Skeletal muscle satellite cell (primary cell): ENCODE results near the gene PPP1R27.
A peak's percentile ranks its signal among the peaks of the same experiment; 100 is the strongest.

Source experiments
- H3K27me3 ChIP-seq: 2 replicates; pipeline ENCODE4 v1.7.0; 2013; ENCODE audit warnings: low read length; ENCODE audit not compliant: control insufficient read depth, insufficient read depth
- H3K36me3 ChIP-seq: 2 replicates; pipeline ENCODE4 v1.7.0; 2013; ENCODE audit warnings: mild to moderate bottlenecking, control low read depth, low read length; ENCODE audit not compliant: insufficient read depth
- H3K4me1 ChIP-seq: 2 replicates; pipeline ENCODE4 v1.7.0; 2013; ENCODE audit warnings: low read length; ENCODE audit not compliant: control insufficient read depth, insufficient read depth
- H3K4me2 ChIP-seq: 2 replicates; pipeline ENCODE4 v1.7.0; 2013; ENCODE audit warnings: mild to moderate bottlenecking, low read length
- H3K4me3 ChIP-seq: 2 replicates; pipeline ENCODE4 v1.7.0; 2013; ENCODE audit warnings: low read length
- H3K9ac ChIP-seq: 2 replicates; pipeline ENCODE4 v1.7.0; 2013; ENCODE audit warnings: mild to moderate bottlenecking, low read depth, low read length, moderate library complexity
- H3K9me3 ChIP-seq: replicated peaks from 2 replicates; pipeline ENCODE4 v1.7.0; 2013; ENCODE audit warnings: mild to moderate bottlenecking, control low read depth, low read length

Gene PPP1R27

DNA sequence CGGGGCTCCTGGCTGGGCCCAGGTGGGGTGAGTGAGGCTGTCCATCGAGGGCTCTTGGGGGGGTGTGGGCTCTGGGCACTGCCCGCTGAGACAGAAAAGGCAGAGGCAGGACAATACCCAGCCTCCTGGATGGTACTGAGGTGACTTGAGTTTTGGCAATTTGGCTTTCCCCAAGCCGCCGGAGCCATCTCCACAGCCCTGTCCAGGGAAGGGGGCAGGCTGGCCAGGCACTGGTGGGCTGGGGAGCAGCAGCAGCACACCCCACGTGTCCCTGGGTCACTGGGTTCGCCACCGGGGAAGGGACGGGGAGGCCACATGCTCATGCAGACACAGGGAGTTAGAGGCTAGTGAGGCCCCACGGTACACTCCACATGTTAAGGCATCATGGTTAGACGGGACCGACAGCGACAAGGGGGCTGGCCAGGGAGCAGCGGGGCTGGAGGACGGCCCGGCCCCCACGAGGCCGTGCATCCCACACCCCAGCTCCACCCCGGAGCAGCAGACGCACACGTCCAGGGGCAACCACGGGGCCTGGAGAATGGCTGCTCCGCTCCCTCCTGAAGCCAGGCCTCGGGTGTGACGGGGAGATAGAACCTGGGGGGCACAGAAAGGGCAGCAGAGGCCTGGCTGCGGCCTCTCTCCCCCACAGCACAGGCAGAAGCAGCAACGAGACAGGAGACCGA, 33.3 kb upstream of the PPP1R27 start:
- Histone ChIP-seq H3K9ac (peak overlapping the region; percentile 53), H3K4me2 (peak overlapping the region; percentile 52), H3K4me3 (peak overlapping the region; percentile 43), H3K36me3 (peaks cover 55% of the 10 kb centered on the region), H3K4me1 (peaks cover 53% of the 10 kb centered on the region), H3K9me3 (no peaks in the 10 kb centered on the region), H3K27me3 (no peaks in the 10 kb centered on the region)

DNA sequence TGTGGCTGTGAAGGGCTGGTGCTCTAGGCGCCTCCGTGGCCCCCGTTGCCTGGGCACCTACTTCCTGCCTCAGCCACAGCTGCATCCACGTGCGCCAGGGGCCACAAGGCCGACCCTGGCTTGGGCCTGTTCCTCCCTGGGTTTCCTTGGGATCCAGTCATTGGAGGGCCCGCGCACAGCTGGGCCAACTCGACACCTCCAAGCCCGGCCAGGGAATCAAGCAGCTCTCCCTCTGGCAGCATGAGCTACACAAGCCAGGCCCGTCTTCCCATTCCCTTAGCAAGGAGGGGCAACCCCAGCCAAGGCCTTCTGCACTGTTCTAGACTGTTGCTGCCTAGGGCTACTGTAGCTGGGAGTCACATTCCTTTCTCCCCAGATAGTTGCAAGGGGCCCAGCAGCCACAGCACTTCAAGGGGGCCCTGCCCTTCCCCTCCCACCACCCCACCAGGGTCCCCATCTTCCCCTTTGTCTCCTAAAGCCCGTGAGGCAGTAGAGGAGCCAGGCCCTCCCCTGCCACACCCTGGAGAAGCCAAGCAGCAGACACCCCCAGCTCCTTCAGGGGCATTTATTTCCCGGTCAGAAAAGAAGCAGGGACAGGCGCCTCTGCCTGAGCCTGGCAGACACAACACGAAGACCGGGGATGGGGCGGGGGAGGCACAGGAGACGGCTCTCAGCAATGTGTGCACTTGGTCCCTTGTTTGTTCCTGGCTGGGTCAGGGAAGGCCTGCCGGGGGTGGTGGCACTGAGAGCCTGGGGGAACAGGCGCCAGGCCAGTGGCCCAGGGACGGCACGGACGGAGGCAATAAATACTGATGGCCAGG, 32.5 kb upstream of the PPP1R27 start:
- Histone ChIP-seq H3K9ac (peak overlapping the region; percentile 53), H3K9me3 (no peaks in the 10 kb centered on the region), H3K36me3 (peaks cover 57% of the 10 kb centered on the region), H3K27me3 (no peaks in the 10 kb centered on the region), H3K4me1 (peaks cover 50% of the 10 kb centered on the region), H3K4me2 (no peak overlapping the region), H3K4me3 (no peak overlapping the region)

DNA sequence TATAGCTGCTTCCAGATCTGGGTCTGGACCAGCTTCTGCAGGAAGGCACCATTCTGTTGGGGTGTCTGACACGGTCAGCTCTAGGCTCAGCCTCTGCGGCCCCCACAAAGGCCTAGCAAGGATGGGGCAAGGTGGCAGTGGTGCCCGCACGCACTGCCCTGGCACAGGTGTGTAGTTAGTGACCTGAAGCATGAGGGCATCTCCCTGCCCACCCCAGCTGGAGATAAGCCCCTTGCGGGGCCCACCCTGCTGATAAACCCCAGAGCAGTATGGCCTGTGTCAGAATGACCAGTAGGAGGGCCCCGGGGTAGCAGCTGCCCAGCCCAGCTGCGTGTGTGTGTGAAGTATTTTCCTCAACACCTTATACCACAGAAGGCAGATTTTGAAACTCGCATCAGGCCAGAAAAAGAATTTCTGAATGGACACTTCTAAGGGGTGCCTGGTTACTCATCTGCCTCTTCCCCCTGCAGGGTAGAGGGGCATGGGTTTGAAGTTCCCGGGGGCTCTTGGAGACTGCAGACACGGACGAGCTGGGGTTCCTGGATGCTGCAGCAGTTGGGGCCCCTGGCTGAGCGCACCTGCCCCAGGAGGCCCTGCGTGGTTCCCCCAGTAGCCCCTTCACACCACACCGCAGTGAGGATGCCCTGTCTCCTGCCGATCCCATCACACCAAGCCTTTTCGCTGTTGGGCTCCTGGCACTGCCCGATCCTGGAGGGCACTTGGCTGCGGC, 31.8 kb upstream of the PPP1R27 start:
- Histone ChIP-seq H3K27me3 (no peaks in the 10 kb centered on the region), H3K4me3 (no peak overlapping the region), H3K9ac (peak overlapping the region; percentile 21), H3K36me3 (peaks cover 57% of the 10 kb centered on the region), H3K4me2 (no peak overlapping the region), H3K9me3 (no peaks in the 10 kb centered on the region), H3K4me1 (peaks cover 47% of the 10 kb centered on the region)

DNA sequence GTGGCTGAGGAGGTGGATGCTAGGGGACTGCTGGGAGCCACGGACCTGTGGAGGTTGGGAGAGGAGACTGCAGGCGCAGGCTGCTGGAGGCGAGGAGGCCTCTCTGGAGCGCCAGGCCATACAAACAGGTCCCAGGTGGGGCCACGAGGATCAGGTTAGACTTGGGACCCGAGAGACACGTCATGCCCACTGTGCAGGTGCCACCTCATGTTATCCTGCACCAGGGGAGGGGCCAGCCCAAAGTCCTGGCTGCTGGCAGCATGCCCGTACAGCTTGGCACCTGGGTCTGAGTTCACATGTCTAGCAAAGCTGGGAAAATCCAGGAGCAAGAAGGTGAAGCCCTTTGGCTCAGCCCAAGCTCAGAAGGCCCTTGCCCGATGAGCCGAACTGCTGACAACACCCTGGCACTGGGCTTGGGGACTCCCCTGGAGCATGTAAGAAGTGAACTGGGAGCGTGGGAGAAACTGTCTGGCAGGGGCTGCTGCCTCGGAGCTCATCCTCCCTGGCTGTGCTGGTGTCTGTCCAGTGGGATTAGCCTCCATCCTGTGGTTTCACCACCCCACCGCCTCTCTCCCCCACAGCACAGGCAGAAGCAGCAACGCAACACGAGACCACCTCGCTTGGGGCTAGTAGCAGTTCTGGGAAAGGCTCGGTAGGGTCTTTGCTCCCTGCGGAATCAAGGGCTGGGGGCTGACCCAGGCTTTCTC, 31.0 kb upstream of the PPP1R27 start:
- Histone ChIP-seq H3K4me2 (no peak overlapping the region), H3K36me3 (peaks cover 57% of the 10 kb centered on the region), H3K4me3 (no peak overlapping the region), H3K9ac (no peak overlapping the region), H3K9me3 (no peaks in the 10 kb centered on the region), H3K27me3 (no peaks in the 10 kb centered on the region), H3K4me1 (peaks cover 44% of the 10 kb centered on the region)

DNA sequence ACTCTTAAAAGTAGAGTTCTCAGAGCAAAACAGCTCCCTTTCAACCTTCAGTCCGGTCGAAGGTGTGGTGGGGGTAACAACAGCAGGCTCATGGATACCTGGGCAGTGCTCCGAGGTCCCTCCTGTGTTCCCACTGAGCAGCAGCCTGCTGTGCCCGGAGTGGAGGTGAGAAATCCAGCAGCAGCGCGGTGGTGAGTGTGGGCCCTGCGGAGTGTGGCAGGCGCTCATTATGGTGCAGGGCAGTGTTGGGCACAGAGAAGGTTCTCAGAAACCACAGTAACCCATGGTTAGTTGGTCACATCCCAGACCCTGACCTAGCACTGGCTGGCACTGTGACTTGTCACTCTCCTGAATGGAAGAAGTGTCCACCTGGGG, 30.5 kb upstream of the PPP1R27 start:
- H3K27me3 ChIP-seq: no peaks in the 10 kb centered on the region
- H3K4me3 ChIP-seq: no peak overlapping the region
- no peak overlapping the region for H3K4me2 ChIP-seq
- H3K4me1 ChIP-seq: peaks cover 44% of the 10 kb centered on the region
- no peaks in the 10 kb centered on the region for H3K9me3 ChIP-seq
- peaks cover 55% of the 10 kb centered on the region for H3K36me3 ChIP-seq
- H3K9ac ChIP-seq: no peak overlapping the region

DNA sequence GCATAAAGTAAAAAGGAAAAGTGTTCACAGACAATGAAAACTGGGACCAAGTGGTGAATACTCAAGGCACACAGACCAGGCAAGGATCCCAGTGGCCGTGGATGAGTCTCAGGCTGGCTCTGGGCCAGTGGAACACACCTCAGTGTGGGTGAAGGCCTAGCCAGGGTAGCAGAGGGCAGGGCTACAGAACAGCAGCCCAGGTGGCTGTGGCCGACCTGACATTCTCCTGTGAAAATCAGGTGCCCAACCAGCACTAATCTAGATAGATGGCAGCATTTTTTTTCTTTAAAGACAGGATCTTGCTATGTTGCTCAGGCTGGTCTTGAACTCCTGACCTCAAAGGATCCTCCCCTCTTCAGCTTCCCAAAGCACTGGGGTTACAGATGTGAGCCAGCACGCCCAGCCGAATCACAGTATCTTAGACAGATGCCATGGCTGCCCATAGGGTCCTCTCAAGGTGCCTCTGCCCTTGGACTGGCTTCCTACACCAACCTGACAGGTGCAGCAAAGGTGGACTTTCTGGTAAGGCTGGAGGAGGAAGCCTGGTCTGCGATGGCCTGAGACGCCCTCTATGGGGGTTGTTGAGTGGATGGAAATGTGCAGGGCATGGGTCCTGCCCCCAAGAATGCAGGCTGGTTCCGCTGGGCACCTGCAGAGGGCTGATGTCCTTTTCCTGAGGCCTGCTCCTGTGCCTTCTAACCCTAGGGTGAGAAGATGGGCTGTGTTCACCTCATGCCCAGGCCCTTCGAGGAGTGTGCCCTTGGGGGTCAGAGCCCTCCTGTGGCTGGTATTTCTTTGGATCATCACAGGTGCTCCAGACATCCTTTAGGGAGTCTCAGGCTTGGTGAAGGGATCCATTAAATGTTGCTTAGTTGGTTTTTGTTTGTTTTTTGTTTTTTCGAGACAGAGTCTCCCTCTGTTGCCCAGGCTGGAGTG, 29.3 kb upstream of the PPP1R27 start:
- no peaks in the 10 kb centered on the region for H3K9me3 ChIP-seq
- peaks cover 44% of the 10 kb centered on the region for H3K36me3 ChIP-seq
- no peak overlapping the region for H3K4me3 ChIP-seq
- peaks cover 35% of the 10 kb centered on the region for H3K4me1 ChIP-seq
- peak overlapping the region; percentile 34 for H3K4me2 ChIP-seq
- H3K9ac ChIP-seq: peak overlapping the region; percentile 13
- no peaks in the 10 kb centered on the region for H3K27me3 ChIP-seq

DNA sequence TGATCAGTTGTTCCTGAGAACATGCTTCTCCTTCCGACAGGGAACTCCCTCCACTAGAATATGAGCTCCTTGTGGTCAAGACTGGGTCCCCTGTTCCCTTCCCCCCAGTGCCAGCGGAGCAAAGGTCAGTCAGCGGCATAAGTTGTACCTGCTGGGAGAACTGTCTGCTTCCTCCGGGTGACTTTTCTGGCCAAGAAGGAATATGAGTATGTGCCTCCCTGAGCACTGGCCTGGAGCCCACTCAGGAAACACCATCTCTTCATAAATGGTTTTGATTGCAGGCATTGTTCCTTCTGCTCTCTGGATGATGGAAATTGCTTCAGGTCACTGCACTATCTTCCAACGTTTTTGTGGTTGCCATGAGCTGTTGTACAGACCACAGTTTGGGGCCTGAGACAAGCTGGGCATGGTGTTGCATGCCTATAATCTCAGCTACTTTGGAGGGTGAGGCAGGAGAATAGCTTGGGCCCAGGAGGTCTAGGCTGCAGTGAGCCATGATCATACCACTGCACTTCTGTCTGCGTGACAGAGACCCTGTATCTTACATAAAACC, 28.3 kb upstream of the PPP1R27 start:
- no peak overlapping the region for H3K9ac ChIP-seq
- peak overlapping the region; percentile 34 for H3K4me2 ChIP-seq
- H3K36me3 ChIP-seq: peaks cover 46% of the 10 kb centered on the region
- no peaks in the 10 kb centered on the region for H3K27me3 ChIP-seq
- H3K9me3 ChIP-seq: no peaks in the 10 kb centered on the region
- peaks cover 36% of the 10 kb centered on the region for H3K4me1 ChIP-seq
- H3K4me3 ChIP-seq: no peak overlapping the region

DNA sequence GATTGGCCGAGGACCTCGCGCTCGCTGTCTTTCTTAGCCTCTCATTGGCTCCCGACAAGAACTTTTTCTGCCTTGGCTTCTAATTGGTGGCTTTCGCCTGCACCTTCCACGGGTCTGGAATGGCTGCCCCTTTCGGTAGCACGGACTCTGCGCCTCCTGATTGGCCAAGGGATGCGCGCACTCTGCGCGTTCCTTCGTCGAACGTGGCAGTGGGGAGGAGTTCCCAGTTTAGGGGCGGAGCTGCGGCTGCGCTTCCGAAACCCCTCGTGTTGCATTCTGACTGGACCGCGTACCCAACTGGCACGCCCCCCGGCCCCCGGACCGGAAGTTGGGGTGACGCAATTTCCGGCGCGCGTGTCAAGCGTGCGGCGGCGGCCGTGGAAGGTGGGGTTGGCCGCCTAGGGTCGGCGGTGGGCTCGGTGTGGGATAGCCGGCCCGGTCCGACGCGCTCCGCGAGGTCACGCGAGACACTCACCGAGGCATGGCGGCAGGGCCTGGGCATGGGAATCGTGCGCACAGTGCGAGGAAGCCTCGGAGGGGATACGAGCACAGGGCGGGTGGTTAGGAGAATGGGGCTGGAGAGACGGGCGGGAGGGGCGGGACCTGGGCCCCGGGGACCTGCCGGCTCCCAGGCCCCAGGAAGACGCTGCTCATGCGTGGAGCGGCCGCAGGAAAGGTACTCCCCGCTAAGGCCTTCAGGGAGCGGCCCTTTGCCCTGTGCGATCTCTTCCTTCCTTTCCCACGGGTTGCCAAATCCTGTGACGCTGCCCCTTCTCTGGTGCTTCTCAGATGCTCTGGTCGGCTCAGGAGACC, 26.1 kb upstream of the PPP1R27 start:
- peak overlapping the region; percentile 87 for H3K4me3 ChIP-seq
- no peaks in the 10 kb centered on the region for H3K27me3 ChIP-seq
- peak overlapping the region; percentile 96 for H3K9ac ChIP-seq
- H3K36me3 ChIP-seq: peaks cover 47% of the 10 kb centered on the region
- peaks cover 29% of the 10 kb centered on the region for H3K4me1 ChIP-seq
- no peaks in the 10 kb centered on the region for H3K9me3 ChIP-seq
- peak overlapping the region; percentile 94 for H3K4me2 ChIP-seq

DNA sequence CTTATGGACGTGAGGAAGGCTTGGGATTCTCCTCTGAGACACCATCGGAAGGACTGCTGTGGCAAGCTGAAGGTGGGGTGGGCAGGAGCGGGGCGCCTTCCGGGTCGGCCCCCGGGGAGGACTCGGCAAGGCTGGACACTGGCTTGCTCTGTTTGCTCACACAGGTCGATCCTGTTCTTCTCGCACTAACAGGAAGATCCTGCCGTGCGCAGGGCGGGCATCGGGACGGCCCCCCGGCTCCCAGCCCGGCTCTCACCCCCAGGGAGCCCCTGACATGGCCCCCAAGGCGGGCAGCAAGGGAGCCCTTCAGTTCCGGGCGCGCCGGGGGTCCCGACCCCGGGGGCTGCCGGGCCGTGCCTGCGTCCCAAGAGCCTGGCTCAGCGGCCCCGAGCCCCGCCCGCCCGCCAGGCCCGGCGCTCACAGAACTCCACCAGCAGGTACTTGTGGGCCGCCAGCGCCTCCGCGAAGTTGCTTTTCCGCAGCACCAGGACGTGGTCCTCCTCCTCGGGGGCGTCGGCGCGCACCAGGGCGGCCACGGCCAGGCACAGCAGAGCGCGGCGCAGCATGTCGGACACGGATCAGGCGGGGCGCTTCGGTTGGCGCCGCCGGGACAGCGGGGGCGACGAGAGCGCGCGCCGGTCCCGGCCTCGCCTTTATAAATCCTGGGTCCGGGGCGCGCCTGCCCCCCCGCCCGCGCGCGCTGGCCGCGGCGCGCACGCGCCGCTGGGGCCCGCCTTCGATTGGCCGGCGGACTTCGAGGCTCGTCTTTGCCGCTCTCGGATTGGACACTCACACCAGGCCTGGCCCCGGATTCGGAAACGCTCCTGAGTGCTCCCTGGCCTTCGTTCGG, 25.3 kb upstream of the PPP1R27 start, which contains the start of gene P4HB:
P4HB (minus strand) TSS at position 630 of the 850 bp plus-strand sequence; CDS start at position 566, 64 bp downstream.
- H3K4me2 ChIP-seq: peak within 1 kb of the TSS; percentile 96
- H3K27me3 ChIP-seq: no peaks in the 10 kb centered on the region
- H3K4me1 ChIP-seq: peaks cover 37% of the 10 kb centered on the region
- peaks cover 47% of the 10 kb centered on the region for H3K36me3 ChIP-seq
- peak within 1 kb of the TSS; percentile 95 for H3K4me3 ChIP-seq
- H3K9ac ChIP-seq: peak within 1 kb of the TSS; percentile 96
- no peaks in the 10 kb centered on the region for H3K9me3 ChIP-seq
